ENCODE results near the gene AGAP1. TPM values are rescaled to one million over a fixed set of nuclear protein-coding genes. Genes with fewer than 3 reads are reported as not detected.

Gene AGAP1
- total and polyA plus RNA-seq, 11 donors = 5.9 to 21.6 (median 18.9) TPM

DNA sequence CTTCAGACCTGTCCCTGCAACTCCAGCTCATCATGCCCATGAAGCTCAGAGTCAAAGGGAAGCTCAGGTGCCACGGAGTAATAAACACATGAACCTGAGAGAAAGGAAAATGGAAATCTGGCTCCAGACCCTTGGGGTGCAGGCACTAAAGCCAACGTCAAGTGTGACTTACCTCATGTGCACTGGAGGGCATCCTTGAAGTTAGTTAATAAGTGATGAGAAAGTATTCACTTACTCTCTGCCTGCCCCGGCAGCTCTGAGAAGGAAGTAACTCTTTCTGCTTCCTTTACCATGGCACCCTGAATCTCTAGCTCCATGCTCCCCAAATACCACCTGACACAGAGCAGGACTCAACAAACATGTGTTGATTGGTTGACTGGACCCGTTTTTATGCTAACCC, 21.4 kb upstream of the AGAP1 start:
- intact Hi-C loops (cut with DNase I) = loop anchor here in 1 of 10 donors (10.0 kb wide), 1 partner anchor 318 kb away; no protein-coding TSS in a partner anchor
- 82 to 87% (median 85%) methylated on average over 4 of the region's 4 CpGs for WGBS, 4 donors

DNA sequence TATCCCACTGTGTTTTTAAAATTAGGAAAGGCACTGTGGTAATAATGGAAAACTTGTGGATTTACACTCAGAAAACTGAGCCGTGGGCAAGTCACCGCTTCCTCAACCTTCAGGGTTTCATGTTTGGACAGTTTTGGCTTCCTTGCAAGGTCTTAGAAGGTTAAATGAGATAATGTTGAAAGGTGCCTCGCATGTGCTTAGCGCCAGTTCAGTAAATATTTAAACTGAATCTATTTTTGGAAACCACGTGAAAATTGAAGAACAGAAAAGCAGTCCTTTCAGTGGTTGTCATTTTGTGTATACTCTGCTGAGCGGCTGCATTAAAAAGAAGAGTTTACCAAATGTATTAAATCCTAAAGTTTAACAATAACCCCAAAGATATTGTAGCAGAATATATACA, 15.2 kb upstream of the AGAP1 start:
- H3K4me3 ChIP-seq = no peak overlapping the region
- H3K27ac ChIP-seq = no peak overlapping the region
- intact Hi-C loops (cut with DNase I) = loop anchor here in 1 of 10 donors (10.0 kb wide), 1 partner anchor 324 kb away; no protein-coding TSS in a partner anchor
- H3K9me3 ChIP-seq = peaks cover 0 to 11% (median 2%) of the 10 kb centered on the region in 12 donors
- WGBS, 4 donors = 58 to 63% (median 60%) methylated on average over 6 of the region's 6 CpGs
- H3K27me3 ChIP-seq = no peaks in the 10 kb centered on the region
- ATAC-seq = no peak
- H3K4me1 ChIP-seq = no peaks in the 10 kb centered on the region
- no peak for DNase-seq
- TF ChIP-seq, protein P1, sequence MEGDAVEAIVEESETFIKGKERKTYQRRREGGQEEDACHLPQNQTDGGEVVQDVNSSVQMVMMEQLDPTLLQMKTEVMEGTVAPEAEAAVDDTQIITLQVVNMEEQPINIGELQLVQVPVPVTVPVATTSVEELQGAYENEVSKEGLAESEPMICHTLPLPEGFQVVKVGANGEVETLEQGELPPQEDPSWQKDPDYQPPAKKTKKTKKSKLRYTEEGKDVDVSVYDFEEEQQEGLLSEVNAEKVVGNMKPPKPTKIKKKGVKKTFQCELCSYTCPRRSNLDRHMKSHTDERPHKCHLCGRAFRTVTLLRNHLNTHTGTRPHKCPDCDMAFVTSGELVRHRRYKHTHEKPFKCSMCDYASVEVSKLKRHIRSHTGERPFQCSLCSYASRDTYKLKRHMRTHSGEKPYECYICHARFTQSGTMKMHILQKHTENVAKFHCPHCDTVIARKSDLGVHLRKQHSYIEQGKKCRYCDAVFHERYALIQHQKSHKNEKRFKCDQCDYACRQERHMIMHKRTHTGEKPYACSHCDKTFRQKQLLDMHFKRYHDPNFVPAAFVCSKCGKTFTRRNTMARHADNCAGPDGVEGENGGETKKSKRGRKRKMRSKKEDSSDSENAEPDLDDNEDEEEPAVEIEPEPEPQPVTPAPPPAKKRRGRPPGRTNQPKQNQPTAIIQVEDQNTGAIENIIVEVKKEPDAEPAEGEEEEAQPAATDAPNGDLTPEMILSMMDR (IDR thresholded peaks at IDR 0.05) = no peak
- TF ChIP-seq POLR2A (IDR thresholded peaks at IDR 0.05) = no peak
- H3K36me3 ChIP-seq = no peaks in the 10 kb centered on the region

More for the DNA sequence above, 21.4 kb upstream of the AGAP1 start:
- Histone ChIP-seq H3K27ac (no peak overlapping the region), H3K4me1 (peaks cover 0 to 12% (median 5%) of the 10 kb centered on the region in 12 donors), H3K27me3 (no peaks in the 10 kb centered on the region), H3K4me3 (no peak overlapping the region), H3K9me3 (peaks cover 0 to 11% (median 2%) of the 10 kb centered on the region in 12 donors), H3K36me3 (no peaks in the 10 kb centered on the region)
- ATAC-seq (no peak), DNase-seq (no peak)
- TF ChIP-seq, protein P1 (IDR thresholded peaks at IDR 0.05) = no peak
- TF ChIP-seq POLR2A (IDR thresholded peaks at IDR 0.05) = no peak

DNA sequence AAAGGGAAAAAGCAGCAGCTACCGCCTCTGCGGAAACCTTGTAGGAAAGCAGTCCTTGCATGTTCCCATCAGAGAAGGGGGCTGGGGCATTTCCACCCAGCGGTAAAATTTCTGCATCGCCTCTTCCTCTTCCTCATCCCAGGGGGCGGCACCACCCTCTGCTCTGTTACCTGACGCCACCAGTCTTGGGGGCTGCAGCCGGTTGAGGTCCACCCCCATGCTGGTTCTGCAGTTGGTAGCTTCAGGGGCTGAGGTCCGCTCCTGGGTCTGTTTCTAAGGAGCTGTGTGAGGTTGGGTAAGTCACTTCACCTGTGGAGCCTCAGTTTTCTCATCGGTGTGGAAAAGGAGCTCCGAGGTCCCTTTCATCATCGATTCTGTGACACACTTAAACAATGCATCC, 14.2 kb upstream of the AGAP1 start:
- TF ChIP-seq, protein P1 (IDR thresholded peaks at IDR 0.05) = no peak
- no peak for TF ChIP-seq POLR2A (IDR thresholded peaks at IDR 0.05)
- intact Hi-C loops (cut with DNase I) = loop anchor here in 1 of 10 donors (10.0 kb wide), 1 partner anchor 325 kb away; no protein-coding TSS in a partner anchor
- 75 to 82% (median 79%) methylated on average over 10 to 11 of the region's 11 CpGs for WGBS, 4 donors

DNA sequence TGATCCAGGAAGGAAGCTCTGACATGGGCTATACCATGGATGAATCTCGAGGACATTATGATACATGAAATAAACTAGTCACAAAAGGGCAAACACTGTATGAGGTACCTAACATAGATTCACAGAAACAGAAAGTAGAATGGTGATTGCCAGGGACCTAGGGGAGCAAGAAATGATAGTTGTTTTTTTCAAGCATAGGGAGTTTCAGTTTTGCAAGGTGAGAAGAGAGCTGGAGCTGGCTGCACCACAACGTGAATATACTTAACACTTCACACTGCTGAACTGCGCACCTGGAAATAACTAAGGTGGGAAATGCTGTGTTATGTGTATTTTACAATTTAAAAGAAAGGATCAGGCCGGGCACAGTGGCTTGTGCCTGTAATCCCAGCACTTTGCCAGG, 13.2 kb upstream of the AGAP1 start:
- Histone ChIP-seq H3K36me3 (no peaks in the 10 kb centered on the region), H3K9me3 (peaks cover 0 to 3% (median under 1%) of the 10 kb centered on the region in 12 donors), H3K27me3 (no peaks in the 10 kb centered on the region), H3K27ac (no peak overlapping the region), H3K4me1 (no peaks in the 10 kb centered on the region), H3K4me3 (no peak overlapping the region)
- TF ChIP-seq, protein P1 (IDR thresholded peaks at IDR 0.05) = no peak
- TF ChIP-seq POLR2A (IDR thresholded peaks at IDR 0.05) = no peak
- ATAC-seq (no peak), DNase-seq (no peak)
- WGBS, 4 donors = 87 to 89% (median 88%) methylated on average over 4 of the region's 4 CpGs
- intact Hi-C loops (cut with DNase I) = no loop called here

More for the DNA sequence above, 14.2 kb upstream of the AGAP1 start:
- Histone ChIP-seq H3K9me3 (peaks cover 0 to 11% (median 2%) of the 10 kb centered on the region in 12 donors), H3K4me1 (no peaks in the 10 kb centered on the region), H3K27me3 (no peaks in the 10 kb centered on the region), H3K4me3 (no peak overlapping the region), H3K36me3 (no peaks in the 10 kb centered on the region), H3K27ac (no peak overlapping the region)
- no peak for ATAC-seq
- no peak for DNase-seq

All from heart left ventricle (tissue), 16 donors.